ENCODE measurements around the gene HAUS7. TPM values are rescaled to one million over a fixed set of nuclear protein-coding genes. Genes with fewer than 3 reads are reported as not detected.

The HAUS7 gene
- total and polyA plus RNA-seq, 2 experiments from 2014 or later: 59.8 to 77.9 TPM

DNA sequence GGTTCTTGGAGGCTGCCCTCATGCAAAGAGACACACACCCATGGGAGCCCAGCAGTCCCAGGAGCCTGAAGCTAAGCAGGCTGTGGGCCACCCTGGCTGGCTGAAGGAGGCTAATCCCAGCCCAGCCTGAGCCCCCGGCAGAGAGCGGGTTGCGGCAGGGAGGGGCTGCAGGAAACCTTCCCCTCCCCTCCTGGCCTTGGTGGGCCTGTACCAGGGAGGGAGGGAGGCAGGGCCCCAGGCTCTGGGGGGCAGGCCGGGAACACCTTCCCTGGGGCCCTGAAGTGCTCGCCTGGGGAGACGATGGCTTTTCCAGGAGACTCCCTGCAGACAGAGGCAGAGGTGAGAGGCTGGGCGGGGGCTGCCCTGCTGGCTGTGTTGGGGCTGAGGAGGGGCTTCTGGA is 28.1 kb upstream of the HAUS7 start:
- H3K4me1 Mint-ChIP-seq: peaks cover 5% of the 10 kb centered on the region
- no peaks in the 10 kb centered on the region for H3F3A ChIP-seq (replicated peaks; ENCODE audit: low read depth)
- no peaks in the 10 kb centered on the region for H3K36me3 Mint-ChIP-seq (ENCODE audit: low read depth)
- H3K9me3 Mint-ChIP-seq: no peaks in the 10 kb centered on the region
- H3K27ac Mint-ChIP-seq: no peak overlapping the region
- no peak for ATAC-seq
- no peaks in the 10 kb centered on the region for H3K4me1 ChIP-seq (ENCODE audit: insufficient read depth)
- H3K36me3 ChIP-seq (ENCODE audit: insufficient read depth): no peaks in the 10 kb centered on the region
- no peak overlapping the region for H3K27ac ChIP-seq (ENCODE audit: low read depth)
- no peak overlapping the region for H3K4me3 Mint-ChIP-seq
- H4K20me1 ChIP-seq (replicated peaks; ENCODE audit: insufficient read depth): no peaks in the 10 kb centered on the region
- H3K27me3 ChIP-seq (ENCODE audit: insufficient read depth): no peaks in the 10 kb centered on the region
- no peak overlapping the region for H2AFZ ChIP-seq
- no peaks in the 10 kb centered on the region for H3K79me2 ChIP-seq (replicated peaks; ENCODE audit: insufficient read depth)
- no peak overlapping the region for H3K4me3 ChIP-seq
- no peaks in the 10 kb centered on the region for H3K9me2 ChIP-seq (ENCODE audit: insufficient read depth)
- peaks cover 4% of the 10 kb centered on the region for H3K27me3 Mint-ChIP-seq (ENCODE audit: insufficient read depth, low read depth, poor library complexity)
- DNase-seq (ENCODE audit: low spot score): no peak
- no peak overlapping the region for H3K4me2 ChIP-seq
- TF ChIP-seq, protein P1, sequence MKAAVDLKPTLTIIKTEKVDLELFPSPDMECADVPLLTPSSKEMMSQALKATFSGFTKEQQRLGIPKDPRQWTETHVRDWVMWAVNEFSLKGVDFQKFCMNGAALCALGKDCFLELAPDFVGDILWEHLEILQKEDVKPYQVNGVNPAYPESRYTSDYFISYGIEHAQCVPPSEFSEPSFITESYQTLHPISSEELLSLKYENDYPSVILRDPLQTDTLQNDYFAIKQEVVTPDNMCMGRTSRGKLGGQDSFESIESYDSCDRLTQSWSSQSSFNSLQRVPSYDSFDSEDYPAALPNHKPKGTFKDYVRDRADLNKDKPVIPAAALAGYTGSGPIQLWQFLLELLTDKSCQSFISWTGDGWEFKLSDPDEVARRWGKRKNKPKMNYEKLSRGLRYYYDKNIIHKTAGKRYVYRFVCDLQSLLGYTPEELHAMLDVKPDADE (IDR thresholded peaks at IDR 0.05): no peak
- TF ChIP-seq NANOG (IDR thresholded peaks at IDR 0.05; ENCODE audit: borderline replicate concordance): no peak
- TF ChIP-seq ZNF114 (CRISPR knock-in tag; IDR thresholded peaks at IDR 0.05): no peak
- TF ChIP-seq POLR2AphosphoS5 (IDR thresholded peaks at IDR 0.05; ENCODE audit: low read depth): no peak
- no peak for TF ChIP-seq EZH2 (IDR thresholded peaks at IDR 0.05; ENCODE audit: low read depth, unreplicated experiment)
- TF ChIP-seq, protein P2, sequence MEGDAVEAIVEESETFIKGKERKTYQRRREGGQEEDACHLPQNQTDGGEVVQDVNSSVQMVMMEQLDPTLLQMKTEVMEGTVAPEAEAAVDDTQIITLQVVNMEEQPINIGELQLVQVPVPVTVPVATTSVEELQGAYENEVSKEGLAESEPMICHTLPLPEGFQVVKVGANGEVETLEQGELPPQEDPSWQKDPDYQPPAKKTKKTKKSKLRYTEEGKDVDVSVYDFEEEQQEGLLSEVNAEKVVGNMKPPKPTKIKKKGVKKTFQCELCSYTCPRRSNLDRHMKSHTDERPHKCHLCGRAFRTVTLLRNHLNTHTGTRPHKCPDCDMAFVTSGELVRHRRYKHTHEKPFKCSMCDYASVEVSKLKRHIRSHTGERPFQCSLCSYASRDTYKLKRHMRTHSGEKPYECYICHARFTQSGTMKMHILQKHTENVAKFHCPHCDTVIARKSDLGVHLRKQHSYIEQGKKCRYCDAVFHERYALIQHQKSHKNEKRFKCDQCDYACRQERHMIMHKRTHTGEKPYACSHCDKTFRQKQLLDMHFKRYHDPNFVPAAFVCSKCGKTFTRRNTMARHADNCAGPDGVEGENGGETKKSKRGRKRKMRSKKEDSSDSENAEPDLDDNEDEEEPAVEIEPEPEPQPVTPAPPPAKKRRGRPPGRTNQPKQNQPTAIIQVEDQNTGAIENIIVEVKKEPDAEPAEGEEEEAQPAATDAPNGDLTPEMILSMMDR (conservative IDR thresholded peaks at IDR 0.05; ENCODE audit: low read depth in 2 of 2): no peak
- no peak for TF ChIP-seq EZH2phosphoT487 (IDR thresholded peaks at IDR 0.05; ENCODE audit: unreplicated experiment)
- TF ChIP-seq, protein P3, sequence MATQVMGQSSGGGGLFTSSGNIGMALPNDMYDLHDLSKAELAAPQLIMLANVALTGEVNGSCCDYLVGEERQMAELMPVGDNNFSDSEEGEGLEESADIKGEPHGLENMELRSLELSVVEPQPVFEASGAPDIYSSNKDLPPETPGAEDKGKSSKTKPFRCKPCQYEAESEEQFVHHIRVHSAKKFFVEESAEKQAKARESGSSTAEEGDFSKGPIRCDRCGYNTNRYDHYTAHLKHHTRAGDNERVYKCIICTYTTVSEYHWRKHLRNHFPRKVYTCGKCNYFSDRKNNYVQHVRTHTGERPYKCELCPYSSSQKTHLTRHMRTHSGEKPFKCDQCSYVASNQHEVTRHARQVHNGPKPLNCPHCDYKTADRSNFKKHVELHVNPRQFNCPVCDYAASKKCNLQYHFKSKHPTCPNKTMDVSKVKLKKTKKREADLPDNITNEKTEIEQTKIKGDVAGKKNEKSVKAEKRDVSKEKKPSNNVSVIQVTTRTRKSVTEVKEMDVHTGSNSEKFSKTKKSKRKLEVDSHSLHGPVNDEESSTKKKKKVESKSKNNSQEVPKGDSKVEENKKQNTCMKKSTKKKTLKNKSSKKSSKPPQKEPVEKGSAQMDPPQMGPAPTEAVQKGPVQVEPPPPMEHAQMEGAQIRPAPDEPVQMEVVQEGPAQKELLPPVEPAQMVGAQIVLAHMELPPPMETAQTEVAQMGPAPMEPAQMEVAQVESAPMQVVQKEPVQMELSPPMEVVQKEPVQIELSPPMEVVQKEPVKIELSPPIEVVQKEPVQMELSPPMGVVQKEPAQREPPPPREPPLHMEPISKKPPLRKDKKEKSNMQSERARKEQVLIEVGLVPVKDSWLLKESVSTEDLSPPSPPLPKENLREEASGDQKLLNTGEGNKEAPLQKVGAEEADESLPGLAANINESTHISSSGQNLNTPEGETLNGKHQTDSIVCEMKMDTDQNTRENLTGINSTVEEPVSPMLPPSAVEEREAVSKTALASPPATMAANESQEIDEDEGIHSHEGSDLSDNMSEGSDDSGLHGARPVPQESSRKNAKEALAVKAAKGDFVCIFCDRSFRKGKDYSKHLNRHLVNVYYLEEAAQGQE (IDR thresholded peaks at IDR 0.05; ENCODE audit: unreplicated experiment): no peak
- TF ChIP-seq, protein P4, sequence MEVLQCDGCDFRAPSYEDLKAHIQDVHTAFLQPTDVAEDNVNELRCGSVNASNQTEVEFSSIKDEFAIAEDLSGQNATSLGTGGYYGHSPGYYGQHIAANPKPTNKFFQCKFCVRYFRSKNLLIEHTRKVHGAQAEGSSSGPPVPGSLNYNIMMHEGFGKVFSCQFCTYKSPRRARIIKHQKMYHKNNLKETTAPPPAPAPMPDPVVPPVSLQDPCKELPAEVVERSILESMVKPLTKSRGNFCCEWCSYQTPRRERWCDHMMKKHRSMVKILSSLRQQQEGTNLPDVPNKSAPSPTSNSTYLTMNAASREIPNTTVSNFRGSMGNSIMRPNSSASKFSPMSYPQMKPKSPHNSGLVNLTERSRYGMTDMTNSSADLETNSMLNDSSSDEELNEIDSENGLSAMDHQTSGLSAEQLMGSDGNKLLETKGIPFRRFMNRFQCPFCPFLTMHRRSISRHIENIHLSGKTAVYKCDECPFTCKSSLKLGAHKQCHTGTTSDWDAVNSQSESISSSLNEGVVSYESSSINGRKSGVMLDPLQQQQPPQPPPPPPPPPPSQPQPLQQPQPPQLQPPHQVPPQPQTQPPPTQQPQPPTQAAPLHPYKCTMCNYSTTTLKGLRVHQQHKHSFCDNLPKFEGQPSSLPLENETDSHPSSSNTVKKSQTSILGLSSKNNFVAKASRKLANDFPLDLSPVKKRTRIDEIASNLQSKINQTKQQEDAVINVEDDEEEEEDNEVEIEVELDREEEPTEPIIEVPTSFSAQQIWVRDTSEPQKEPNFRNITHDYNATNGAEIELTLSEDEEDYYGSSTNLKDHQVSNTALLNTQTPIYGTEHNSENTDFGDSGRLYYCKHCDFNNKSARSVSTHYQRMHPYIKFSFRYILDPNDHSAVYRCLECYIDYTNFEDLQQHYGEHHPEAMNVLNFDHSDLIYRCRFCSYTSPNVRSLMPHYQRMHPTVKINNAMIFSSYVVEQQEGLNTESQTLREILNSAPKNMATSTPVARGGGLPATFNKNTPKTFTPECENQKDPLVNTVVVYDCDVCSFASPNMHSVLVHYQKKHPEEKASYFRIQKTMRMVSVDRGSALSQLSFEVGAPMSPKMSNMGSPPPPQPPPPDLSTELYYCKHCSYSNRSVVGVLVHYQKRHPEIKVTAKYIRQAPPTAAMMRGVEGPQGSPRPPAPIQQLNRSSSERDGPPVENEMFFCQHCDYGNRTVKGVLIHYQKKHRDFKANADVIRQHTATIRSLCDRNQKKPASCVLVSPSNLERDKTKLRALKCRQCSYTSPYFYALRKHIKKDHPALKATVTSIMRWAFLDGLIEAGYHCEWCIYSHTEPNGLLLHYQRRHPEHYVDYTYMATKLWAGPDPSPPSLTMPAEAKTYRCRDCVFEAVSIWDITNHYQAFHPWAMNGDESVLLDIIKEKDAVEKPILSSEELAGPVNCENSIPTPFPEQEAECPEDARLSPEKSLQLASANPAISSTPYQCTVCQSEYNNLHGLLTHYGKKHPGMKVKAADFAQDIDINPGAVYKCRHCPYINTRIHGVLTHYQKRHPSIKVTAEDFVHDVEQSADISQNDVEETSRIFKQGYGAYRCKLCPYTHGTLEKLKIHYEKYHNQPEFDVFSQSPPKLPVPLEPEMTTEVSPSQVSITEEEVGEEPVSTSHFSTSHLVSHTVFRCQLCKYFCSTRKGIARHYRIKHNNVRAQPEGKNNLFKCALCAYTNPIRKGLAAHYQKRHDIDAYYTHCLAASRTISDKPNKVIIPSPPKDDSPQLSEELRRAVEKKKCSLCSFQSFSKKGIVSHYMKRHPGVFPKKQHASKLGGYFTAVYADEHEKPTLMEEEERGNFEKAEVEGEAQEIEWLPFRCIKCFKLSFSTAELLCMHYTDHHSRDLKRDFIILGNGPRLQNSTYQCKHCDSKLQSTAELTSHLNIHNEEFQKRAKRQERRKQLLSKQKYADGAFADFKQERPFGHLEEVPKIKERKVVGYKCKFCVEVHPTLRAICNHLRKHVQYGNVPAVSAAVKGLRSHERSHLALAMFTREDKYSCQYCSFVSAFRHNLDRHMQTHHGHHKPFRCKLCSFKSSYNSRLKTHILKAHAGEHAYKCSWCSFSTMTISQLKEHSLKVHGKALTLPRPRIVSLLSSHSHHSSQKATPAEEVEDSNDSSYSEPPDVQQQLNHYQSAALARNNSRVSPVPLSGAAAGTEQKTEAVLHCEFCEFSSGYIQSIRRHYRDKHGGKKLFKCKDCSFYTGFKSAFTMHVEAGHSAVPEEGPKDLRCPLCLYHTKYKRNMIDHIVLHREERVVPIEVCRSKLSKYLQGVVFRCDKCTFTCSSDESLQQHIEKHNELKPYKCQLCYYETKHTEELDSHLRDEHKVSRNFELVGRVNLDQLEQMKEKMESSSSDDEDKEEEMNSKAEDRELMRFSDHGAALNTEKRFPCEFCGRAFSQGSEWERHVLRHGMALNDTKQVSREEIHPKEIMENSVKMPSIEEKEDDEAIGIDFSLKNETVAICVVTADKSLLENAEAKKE (CRISPR knock-in tag; IDR thresholded peaks at IDR 0.05): no peak
- TF ChIP-seq STAT1 (IDR thresholded peaks at IDR 0.05; ENCODE audit: unreplicated experiment): no peak
- TF ChIP-seq ZNF331 (CRISPR knock-in tag; IDR thresholded peaks at IDR 0.05; ENCODE audit: low read depth): no peak

All from GM23338 (cell line).